GM21825 (cell line): ENCODE results near the gene TMED4.

ENCODE experiments used
- ATAC-seq: cut with Tn5 transposase; IDR thresholded peaks from one replicate; pipeline ENCODE4 v1.9.1; 2021; ENCODE audit warnings: mild to moderate bottlenecking, moderate library complexity; ENCODE audit not compliant: unreplicated experiment

The TMED4 gene

GRCh38 chr7:44581879-44582603 lies at the start of gene TMED4:
Gene TMED4 (minus strand): TSS chr7:44582231. CDS start chr7:44582206, 25 bp downstream.
- peak; percentile 86 for ATAC-seq

DNA sequence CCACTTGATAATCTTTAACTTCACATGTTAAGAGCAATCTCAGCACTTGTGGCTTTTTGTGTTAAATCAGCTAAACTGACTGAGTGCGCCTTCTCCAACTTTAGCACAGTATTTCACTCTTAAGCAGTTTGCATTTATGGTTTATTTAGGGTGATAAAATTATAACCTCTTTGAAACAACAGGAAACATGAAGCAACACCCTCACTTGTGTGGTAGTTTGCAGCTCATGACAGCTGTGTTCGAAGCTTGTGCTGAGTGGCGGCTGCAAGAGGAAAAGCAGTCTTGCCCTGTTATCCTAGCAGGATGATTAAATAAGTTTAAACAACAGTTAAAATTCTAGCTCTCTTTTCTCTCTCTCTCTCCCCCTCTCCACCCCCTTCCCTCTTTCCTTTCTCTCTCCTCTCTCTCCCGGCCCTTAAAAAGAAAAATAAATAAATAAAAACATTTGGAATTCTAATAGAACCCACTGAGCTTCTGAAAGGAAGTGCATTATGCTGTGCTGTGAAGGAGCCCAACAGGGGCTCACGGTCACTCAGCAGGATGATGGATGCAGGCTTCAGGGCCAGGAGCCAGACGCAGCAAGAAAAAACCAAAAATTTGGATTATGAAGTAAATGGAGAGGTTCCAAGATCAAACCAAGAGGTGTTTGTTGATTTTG lies 49.6 kb upstream of the TMED4 start:
- ATAC-seq: no peak

DNA sequence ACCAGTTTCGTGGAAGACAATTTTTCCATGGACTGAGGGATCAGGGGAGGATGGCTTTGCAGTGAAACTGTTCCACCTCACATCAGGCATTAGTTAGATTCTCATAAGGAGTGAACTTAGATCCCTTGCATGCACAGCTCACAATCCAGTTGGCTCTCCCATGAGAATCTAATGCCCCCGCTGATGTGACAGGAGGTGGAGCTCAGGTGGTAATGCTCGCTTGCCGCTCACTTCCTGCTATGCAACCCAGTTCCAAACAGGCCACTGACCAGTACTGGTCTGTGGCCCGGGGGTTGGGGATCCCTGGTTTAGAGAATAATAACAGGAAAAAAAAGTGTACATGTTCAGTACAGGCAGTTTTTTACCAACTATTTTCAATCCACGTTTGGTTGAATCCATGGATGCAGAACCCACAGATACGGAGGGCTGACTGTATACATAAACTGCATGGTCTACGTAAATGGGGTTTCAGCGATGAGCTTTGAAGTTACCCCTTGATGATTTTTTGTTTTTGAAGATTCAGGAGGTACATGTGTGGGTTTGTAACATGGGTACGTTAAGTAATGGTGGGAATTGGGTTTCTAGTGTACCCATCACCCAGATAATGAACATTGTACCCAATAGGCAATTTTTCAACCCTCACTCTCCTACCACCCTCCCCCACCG lies 48.9 kb upstream of the TMED4 start:
- ATAC-seq: no peak

DNA sequence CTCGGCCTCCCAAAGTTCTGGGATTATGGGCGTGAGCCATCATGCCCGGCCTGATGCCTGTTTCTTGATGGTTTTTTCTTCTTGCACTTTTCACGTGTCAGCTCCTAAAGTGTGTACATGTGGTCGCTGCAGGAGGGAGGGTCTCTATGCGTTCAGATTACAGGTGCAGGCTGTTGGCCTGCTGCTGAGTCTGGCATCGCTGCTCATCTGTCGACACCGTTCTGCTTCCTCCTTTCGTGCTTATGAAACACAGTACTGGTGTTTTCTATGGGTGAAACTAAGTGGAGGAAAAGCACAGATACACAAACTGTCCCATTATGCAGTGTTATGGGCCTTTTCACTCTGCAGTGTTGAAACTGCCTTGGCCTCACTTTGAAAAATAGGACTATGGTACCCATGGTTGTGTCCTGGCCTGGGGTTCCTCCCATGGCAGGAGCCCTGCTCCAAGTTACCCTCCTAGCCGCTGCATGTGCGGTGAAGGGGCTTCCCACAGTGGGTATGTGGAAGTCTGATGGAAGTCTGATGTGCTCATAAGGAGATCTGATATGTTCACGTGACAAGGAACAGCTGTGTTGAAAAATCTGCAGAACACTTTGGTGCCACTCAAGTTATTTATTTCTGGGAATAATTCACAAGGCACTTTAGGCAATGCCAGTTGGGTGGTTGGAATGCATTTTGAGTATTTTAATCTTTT lies 47.9 kb upstream of the TMED4 start:
- ATAC-seq: no peak

DNA sequence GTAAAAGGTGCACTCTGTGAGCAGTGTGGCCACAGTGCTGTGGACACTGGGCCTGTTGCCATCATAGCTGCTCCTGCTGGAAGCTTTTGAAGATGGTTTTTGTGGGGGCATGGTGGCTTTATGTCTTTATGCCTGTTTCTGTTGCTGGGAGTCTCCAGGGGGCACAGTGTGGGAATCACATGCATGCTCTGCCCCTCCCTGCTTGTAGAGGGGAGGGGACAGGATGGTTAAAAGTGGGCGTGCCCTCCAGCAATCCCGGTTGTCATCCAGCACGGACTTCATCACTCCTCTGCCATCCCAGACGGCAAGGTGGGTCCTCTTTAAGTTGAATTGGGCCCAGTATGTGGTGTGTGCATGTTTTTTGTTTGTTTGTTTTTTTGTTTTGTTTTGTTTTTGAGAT lies 44.6 kb upstream of the TMED4 start:
- ATAC-seq: no peak

DNA sequence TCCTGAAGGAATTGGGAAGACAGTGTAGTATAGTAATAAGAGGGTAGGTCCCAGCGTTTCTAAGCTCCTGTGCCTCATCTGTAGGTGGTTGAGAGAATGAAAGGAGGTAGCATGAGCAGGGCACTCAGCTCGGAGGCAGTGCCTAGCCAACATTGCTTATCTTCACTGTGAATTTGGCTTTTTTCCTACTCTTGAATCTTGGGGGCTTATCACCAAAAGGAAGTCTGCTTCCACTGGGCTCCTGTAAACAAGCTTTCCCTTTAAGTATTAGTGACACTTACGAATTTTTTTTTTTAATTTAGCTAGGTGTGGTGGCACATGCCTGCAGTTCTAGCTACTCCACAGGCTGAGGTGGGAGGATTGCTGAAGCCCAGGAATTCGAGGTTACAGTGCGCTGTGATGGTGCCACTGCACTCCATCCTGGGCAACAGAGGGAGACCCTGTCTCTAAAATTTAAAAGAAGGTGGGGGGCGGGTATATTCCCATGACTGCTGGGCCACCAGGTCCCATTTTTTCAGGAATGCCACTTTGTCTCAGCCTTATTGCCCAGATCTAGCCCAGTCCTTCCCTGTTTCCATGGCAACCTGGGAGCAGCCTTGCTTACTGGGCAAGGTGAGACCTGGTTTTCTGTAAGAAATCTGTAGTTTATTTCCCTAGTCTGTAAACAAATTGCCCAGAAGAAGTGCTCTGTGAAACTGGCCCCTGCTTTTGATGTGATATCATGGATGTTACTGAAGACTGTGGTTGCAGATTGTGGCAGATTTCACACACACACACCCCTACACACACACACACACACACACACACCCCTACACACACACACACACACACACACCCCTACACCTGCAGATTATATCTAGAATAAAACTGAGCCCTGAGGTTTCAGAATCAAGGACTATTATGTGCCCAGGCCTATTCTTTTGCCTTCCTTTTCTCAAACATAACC lies 43.8 kb upstream of the TMED4 start:
- ATAC-seq: no peak

- no peak for ATAC-seq
These were observed 42.3 kb upstream of the TMED4 start for GRCh38 chr7:44624318-44624717.

GRCh38 chr7:44622342-44623151 lies 40.5 kb upstream of the TMED4 start:
- ATAC-seq: peak; percentile 59

- ATAC-seq: no peak
These were observed 39.7 kb upstream of the TMED4 start for GRCh38 chr7:44621750-44622103.

- ATAC-seq: no peak
These were observed 39.2 kb upstream of the TMED4 start for GRCh38 chr7:44621034-44621749.

DNA sequence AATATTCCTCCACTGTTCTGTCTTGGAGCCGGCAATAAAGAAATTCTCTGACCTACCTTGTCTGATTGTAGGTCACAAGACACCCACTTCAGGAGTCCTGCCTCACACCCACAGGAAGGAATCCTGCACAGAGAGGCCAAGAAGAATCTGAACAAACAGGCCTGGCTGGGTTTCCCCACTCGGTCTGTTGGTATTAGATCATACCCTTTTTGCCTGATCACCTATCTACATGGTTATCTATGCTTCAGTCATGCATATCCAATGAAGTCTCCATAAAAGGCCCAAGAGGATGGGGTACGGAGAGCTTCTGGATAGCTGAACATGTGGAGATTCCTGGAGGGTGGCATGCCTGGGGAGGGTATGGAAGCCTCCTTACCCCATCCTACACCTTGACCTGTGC lies 36.7 kb upstream of the TMED4 start:
- peak; percentile 33 for ATAC-seq

GRCh38 chr7:44618045-44618444 lies 36.0 kb upstream of the TMED4 start:
- no peak for ATAC-seq

GRCh38 chr7:44617225-44617890 lies 35.3 kb upstream of the TMED4 start:
- no peak for ATAC-seq

DNA sequence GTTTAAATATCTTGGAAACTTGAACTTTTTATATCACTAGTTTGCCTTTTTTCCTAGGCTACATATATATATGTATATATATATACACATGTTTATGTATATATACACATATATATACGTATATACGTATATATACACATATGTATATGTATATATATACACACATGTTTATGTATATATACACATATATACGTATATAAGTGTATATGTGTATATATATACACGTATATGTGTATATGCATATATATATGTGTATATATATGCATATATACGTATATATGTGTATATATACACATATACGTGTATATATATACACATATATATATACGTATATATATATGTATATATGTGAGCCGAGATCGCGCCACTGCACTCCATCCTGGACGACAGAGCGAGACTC lies 34.5 kb upstream of the TMED4 start:
- no peak for ATAC-seq

GRCh38 chr7:44615793-44616192 lies 33.8 kb upstream of the TMED4 start:
- ATAC-seq: no peak

DNA sequence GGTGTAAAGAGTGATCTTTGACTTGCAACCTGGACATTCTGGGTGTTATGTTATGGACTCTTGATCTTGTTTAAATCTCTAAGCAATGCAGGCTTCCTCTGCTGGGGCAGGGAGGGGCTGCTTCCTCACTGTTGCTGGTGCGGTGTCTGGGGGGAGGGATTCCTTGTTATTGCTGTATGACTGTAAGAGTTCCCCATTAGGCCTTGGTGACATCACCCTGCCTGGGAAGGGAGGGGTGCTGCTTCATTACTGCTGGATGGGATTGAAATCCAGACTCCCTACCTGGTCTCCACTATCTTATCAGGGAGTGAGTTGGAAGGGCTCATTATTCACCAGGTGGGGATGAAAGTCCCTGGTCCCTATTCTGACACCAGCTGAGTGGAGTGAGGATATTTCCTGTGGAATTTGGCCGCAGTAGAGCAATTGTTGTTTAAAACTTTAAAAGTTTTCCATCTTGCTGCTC lies 33.1 kb upstream of the TMED4 start:
- ATAC-seq: peak; percentile 37

- no peak for ATAC-seq
These were observed 27.8 kb upstream of the TMED4 start for GRCh38 chr7:44609829-44610228.

DNA sequence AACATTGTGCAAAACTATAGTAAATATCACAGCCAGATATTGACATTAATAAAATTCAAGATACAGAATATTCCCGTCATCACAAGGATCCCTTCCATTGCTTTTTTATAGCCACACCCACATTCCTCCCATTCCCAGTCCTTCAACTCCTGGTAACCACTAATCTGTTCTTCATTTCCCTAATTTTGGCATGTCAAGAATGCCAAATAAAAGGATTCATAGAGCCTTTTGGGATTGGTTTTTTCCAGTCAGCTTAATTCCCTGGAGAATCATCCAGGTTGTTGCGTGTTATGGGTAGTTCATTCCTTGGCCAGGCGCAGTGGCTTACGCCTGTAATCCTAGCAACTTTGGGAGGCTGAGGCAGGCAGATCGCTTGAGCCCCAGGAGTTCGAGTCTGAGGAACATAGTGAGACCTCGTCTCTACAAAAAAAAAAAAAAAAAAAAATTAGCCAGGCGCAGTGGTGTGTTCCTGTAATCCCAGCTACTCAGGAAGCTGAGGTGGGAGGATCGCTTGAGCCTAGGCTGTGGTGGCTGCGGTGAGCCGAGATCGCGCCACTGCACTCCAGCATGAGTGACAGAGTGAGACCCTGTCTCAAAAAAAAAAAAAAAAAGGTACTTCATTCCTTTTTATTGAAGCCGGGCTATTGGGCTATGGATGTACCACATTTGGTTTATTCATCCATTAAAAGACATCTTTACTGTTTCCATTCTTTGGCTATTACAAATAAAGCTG lies 27.1 kb upstream of the TMED4 start:
- ATAC-seq: no peak
